D721Med (cell line): ENCODE results near the gene OPCML.

ENCODE experiments used
- DNase-seq: peaks from one replicate; pipeline ENCODE4 v3.0.0; 2011; ENCODE audit warnings: low spot score; ENCODE audit not compliant: insufficient read length
- FAIRE-seq: peaks from 2 replicates; lab custom pipeline; 2011; peaks lifted over from hg19 to GRCh38; lab: Jason Lieb, UNC
- CTCF ChIP-seq: IDR thresholded peaks from 2 replicates; pipeline ENCODE4 v1.5.1; 2012; ENCODE audit warnings: mild to moderate bottlenecking, control low read depth; ENCODE audit not compliant: insufficient read depth; ENCODE audit errors: missing control alignments

Gene OPCML

GRCh38 chr11:132862933-132863332 lies 669.4 kb downstream of the OPCML start:
- no peak for DNase-seq
- FAIRE-seq, result no peak
- TF ChIP-seq CTCF, result no peak

- no peak for TF ChIP-seq CTCF
- DNase-seq (no peak), FAIRE-seq (no peak)
Measured at GRCh38 chr11:132862137-132862536, 670.2 kb downstream of the OPCML start.

- DNase-seq, result no peak
- no peak for TF ChIP-seq CTCF
- no peak for FAIRE-seq
Measured at GRCh38 chr11:132859306-132859705, 673.0 kb downstream of the OPCML start.

GRCh38 chr11:132858223-132858622 lies 674.1 kb downstream of the OPCML start:
- FAIRE-seq (no peak), DNase-seq (no peak)
- peak; percentile 16 for TF ChIP-seq CTCF

GRCh38 chr11:132856032-132856431 lies 676.3 kb downstream of the OPCML start:
- DNase-seq (no peak), FAIRE-seq (no peak)
- no peak for TF ChIP-seq CTCF

GRCh38 chr11:132855516-132855915 lies 676.8 kb downstream of the OPCML start:
- DNase-seq (no peak), FAIRE-seq (no peak)
- TF ChIP-seq CTCF, result no peak

- no peak for FAIRE-seq
- DNase-seq, result no peak
- no peak for TF ChIP-seq CTCF
Measured at GRCh38 chr11:132853886-132854285, 678.4 kb downstream of the OPCML start.
